Stimulated activated naive B cell treated with anti-CD40 and anti-IgM and Interleukin-4, amounts not matched to agents 10 μg/mL and 1 μg/mL and 100 μg/mL, for 72 hours (primary cell): ENCODE results near the gene OR4D10.
"Not testable (repeated sequence)": the region's sequence is repeated elsewhere in the genome, so short reads cannot be mapped to it uniquely, and the experiment has no call there.

ENCODE experiments used
- ATAC-seq, 2 donors: fragments of 150-1000 bp; cut with Tn5 transposase; replicated peaks; 2 replicates each; pipeline ENCODE4 v1.10.0; 2021; ENCODE audit warnings: moderate library complexity in 1 of 2
- DNase-seq: peaks from one replicate; pipeline ENCODE4 v3.0.0; 2021
- H3K27ac Mint-ChIP-seq: one replicate; pipeline ENCODE4 v1.8.0; 2022; ENCODE audit warnings: mild to moderate bottlenecking, mixed read lengths
- H3K27me3 Mint-ChIP-seq, 2 donors: one replicate each; pipeline ENCODE4 v1.8.0; 2022; ENCODE audit warnings: mixed read lengths in 2 of 2
- H3K36me3 Mint-ChIP-seq, 2 donors: one replicate each; pipeline ENCODE4 v1.8.0; 2022; ENCODE audit warnings: mixed read lengths in 2 of 2, mild to moderate bottlenecking in 1 of 2
- H3K4me1 Mint-ChIP-seq, 2 donors: one replicate each; pipeline ENCODE4 v1.8.0; 2022; ENCODE audit warnings: mixed read lengths in 2 of 2, mild to moderate bottlenecking in 1 of 2
- H3K4me3 Mint-ChIP-seq, 2 donors: one replicate each; pipeline ENCODE4 v1.8.0; 2022; ENCODE audit warnings: mild to moderate bottlenecking in 2 of 2, mixed read lengths in 2 of 2, moderate library complexity in 1 of 2
- H3K9me3 Mint-ChIP-seq, 2 donors: one replicate each; pipeline ENCODE4 v1.8.0; 2022; ENCODE audit warnings: mixed read lengths in 2 of 2, mild to moderate bottlenecking in 1 of 2

Gene OR4D10

GRCh38 chr11:59473015-59473414 lies at the start of gene OR4D10:
OR4D10 (plus strand) TSS chr11:59473315; CDS start chr11:59477430, 4,115 bp downstream.
- ATAC-seq, result no peak
- Mint-ChIP-seq H3K27me3 (peaks cover 6 to 25% of the 10 kb centered on the region in 2 donors), H3K4me1 (peaks cover 10 to 12% of the 10 kb centered on the region in 2 donors), H3K9me3 (no peaks in the 10 kb centered on the region), H3K36me3 (no peaks in the 10 kb centered on the region), H3K4me3 (no peak within 1 kb of the TSS), H3K27ac (no peak within 1 kb of the TSS)
- DNase-seq, result no peak

- no peak for ATAC-seq
- no peak overlapping the region for H3K27ac Mint-ChIP-seq
- no peak for DNase-seq
- no peak overlapping the region for H3K4me3 Mint-ChIP-seq
- H3K9me3 Mint-ChIP-seq, result peaks cover 1 to 5% of the 10 kb centered on the region in 2 donors
- H3K27me3 Mint-ChIP-seq, result no peaks in the 10 kb centered on the region
- H3K36me3 Mint-ChIP-seq, result peaks cover 0 to 5% of the 10 kb centered on the region in 2 donors
- H3K4me1 Mint-ChIP-seq, result peaks cover 8 to 10% of the 10 kb centered on the region in 2 donors
Measured at GRCh38 chr11:59423835-59424234, 49.3 kb upstream of the OR4D10 start.

GRCh38 chr11:59425131-59425530 lies 48.0 kb upstream of the OR4D10 start:
- peaks cover 0 to 3% of the 10 kb centered on the region in 2 donors for H3K27me3 Mint-ChIP-seq
- no peak overlapping the region for H3K27ac Mint-ChIP-seq
- H3K36me3 Mint-ChIP-seq, result peaks cover 0 to 5% of the 10 kb centered on the region in 2 donors
- peaks cover 8 to 11% of the 10 kb centered on the region in 2 donors for H3K4me1 Mint-ChIP-seq
- no peak overlapping the region for H3K4me3 Mint-ChIP-seq
- H3K9me3 Mint-ChIP-seq, result peaks cover 1 to 5% of the 10 kb centered on the region in 2 donors
- DNase-seq (no peak), ATAC-seq (no peak)

- H3K27me3 Mint-ChIP-seq, result peaks cover 0 to 4% of the 10 kb centered on the region in 2 donors
- no peak within 1 kb of the TSS for H3K4me3 Mint-ChIP-seq
- DNase-seq, result no peak
- no peaks in the 10 kb centered on the region for H3K9me3 Mint-ChIP-seq
- ATAC-seq, result no peak
- peaks cover 8% of the 10 kb centered on the region in 2 donors for H3K4me1 Mint-ChIP-seq
- H3K36me3 Mint-ChIP-seq, result no peaks in the 10 kb centered on the region
- H3K27ac Mint-ChIP-seq, result no peak within 1 kb of the TSS
Measured at GRCh38 chr11:59426361-59427067, 46.6 kb upstream of the OR4D10 start, which contains the start of gene OR5A2. OR5A2 (minus strand) TSS chr11:59426413; CDS start chr11:59422953, 3,460 bp downstream.

GRCh38 chr11:59427068-59427382 lies 46.1 kb upstream of the OR4D10 start:
- Mint-ChIP-seq H3K27ac (no peak overlapping the region), H3K4me1 (peaks cover 7 to 8% of the 10 kb centered on the region in 2 donors), H3K4me3 (no peak overlapping the region), H3K9me3 (no peaks in the 10 kb centered on the region), H3K36me3 (no peaks in the 10 kb centered on the region), H3K27me3 (peaks cover 3 to 7% of the 10 kb centered on the region in 2 donors)
- DNase-seq (no peak), ATAC-seq (no peak)

GRCh38 chr11:59429924-59430516 lies 43.1 kb upstream of the OR4D10 start:
- no peak overlapping the region for H3K4me3 Mint-ChIP-seq
- no peaks in the 10 kb centered on the region for H3K9me3 Mint-ChIP-seq
- DNase-seq, result peak; percentile 57
- ATAC-seq, result peak; percentile 82 to 83
- peaks cover 0 to 1% of the 10 kb centered on the region in 2 donors for H3K4me1 Mint-ChIP-seq
- H3K36me3 Mint-ChIP-seq, result no peaks in the 10 kb centered on the region
- peaks cover 5 to 9% of the 10 kb centered on the region in 2 donors for H3K27me3 Mint-ChIP-seq
- H3K27ac Mint-ChIP-seq, result no peak overlapping the region

GRCh38 chr11:59436169-59436568 lies 36.9 kb upstream of the OR4D10 start, which contains the start of gene OR5A1:
OR5A1 (plus strand) TSS chr11:59436469; CDS start chr11:59443169, 6,700 bp downstream.
- Mint-ChIP-seq H3K36me3 (no peaks in the 10 kb centered on the region), H3K27ac (no peak within 1 kb of the TSS), H3K4me3 (no peak within 1 kb of the TSS), H3K27me3 (peaks cover 5% of the 10 kb centered on the region in 2 donors), H3K9me3 (no peaks in the 10 kb centered on the region), H3K4me1 (no peaks in the 10 kb centered on the region)
- no peak for DNase-seq
- no peak for ATAC-seq

GRCh38 chr11:59437770-59438169 lies 35.3 kb upstream of the OR4D10 start:
- Mint-ChIP-seq H3K4me1 (no peaks in the 10 kb centered on the region), H3K36me3 (no peaks in the 10 kb centered on the region), H3K9me3 (no peaks in the 10 kb centered on the region), H3K27ac (no peak overlapping the region), H3K4me3 (no peak overlapping the region), H3K27me3 (no peaks in the 10 kb centered on the region)
- ATAC-seq (no peak), DNase-seq (no peak)

GRCh38 chr11:59445624-59446023 lies 27.5 kb upstream of the OR4D10 start:
- not testable (repeated sequence) for H3K27me3 Mint-ChIP-seq, H3K4me1 Mint-ChIP-seq, ATAC-seq

GRCh38 chr11:59448484-59448883 lies 24.6 kb upstream of the OR4D10 start:
- ATAC-seq, result no peak
- DNase-seq, result no peak
- Mint-ChIP-seq H3K36me3 (peaks cover 4 to 5% of the 10 kb centered on the region in 2 donors), H3K27me3 (peaks cover 5% of the 10 kb centered on the region in 2 donors), H3K4me3 (no peak overlapping the region), H3K9me3 (peaks cover 6 to 9% of the 10 kb centered on the region in 2 donors), H3K27ac (no peak overlapping the region), H3K4me1 (no peaks in the 10 kb centered on the region)

More at GRCh38 chr11:59445624-59446023, 27.5 kb upstream of the OR4D10 start:
- not testable (repeated sequence) for H3K9me3 Mint-ChIP-seq, DNase-seq, H3K27ac Mint-ChIP-seq, H3K4me3 Mint-ChIP-seq, H3K36me3 Mint-ChIP-seq

- Mint-ChIP-seq H3K36me3 (no peaks in the 10 kb centered on the region), H3K27ac (no peak within 1 kb of the TSS), H3K9me3 (peaks cover 0 to 1% of the 10 kb centered on the region in 2 donors), H3K27me3 (peaks cover 10 to 24% of the 10 kb centered on the region in 2 donors), H3K4me3 (no peak within 1 kb of the TSS), H3K4me1 (no peaks in the 10 kb centered on the region)
- ATAC-seq (no peak), DNase-seq (no peak)
Measured at GRCh38 chr11:59456661-59457060, 16.5 kb upstream of the OR4D10 start, which contains the start of gene OR4D6. OR4D6 (plus strand) TSS chr11:59456961; CDS start chr11:59456961, 0 bp downstream.

- DNase-seq, result no peak
- H3K27ac Mint-ChIP-seq, result no peak overlapping the region
- H3K36me3 Mint-ChIP-seq, result no peaks in the 10 kb centered on the region
- no peaks in the 10 kb centered on the region for H3K9me3 Mint-ChIP-seq
- ATAC-seq, result no peak
- H3K27me3 Mint-ChIP-seq, result peaks cover 22 to 31% of the 10 kb centered on the region in 2 donors
- peaks cover 0 to 6% of the 10 kb centered on the region in 2 donors for H3K4me1 Mint-ChIP-seq
- no peak overlapping the region for H3K4me3 Mint-ChIP-seq
Measured at GRCh38 chr11:59459916-59460315, 13.2 kb upstream of the OR4D10 start.

- Mint-ChIP-seq H3K27me3 (peaks cover 17 to 41% of the 10 kb centered on the region in 2 donors), H3K36me3 (no peaks in the 10 kb centered on the region), H3K27ac (no peak overlapping the region), H3K4me3 (no peak overlapping the region), H3K4me1 (peaks cover 0 to 6% of the 10 kb centered on the region in 2 donors), H3K9me3 (no peaks in the 10 kb centered on the region)
- no peak for DNase-seq
- ATAC-seq, result no peak
Measured at GRCh38 chr11:59463190-59463641, 9.9 kb upstream of the OR4D10 start.

- Mint-ChIP-seq H3K4me1 (peaks cover 10 to 12% of the 10 kb centered on the region in 2 donors), H3K9me3 (no peaks in the 10 kb centered on the region), H3K36me3 (no peaks in the 10 kb centered on the region), H3K4me3 (no peak overlapping the region), H3K27ac (no peak overlapping the region), H3K27me3 (peaks cover 0 to 17% of the 10 kb centered on the region in 2 donors)
- DNase-seq, result no peak
- ATAC-seq, result no peak
Measured at GRCh38 chr11:59475176-59475575, 2.1 kb downstream of the OR4D10 start.

- no peak overlapping the region for H3K27ac Mint-ChIP-seq
- H3K9me3 Mint-ChIP-seq, result no peaks in the 10 kb centered on the region
- H3K4me3 Mint-ChIP-seq, result no peak overlapping the region
- peaks cover 0 to 8% of the 10 kb centered on the region in 2 donors for H3K27me3 Mint-ChIP-seq
- peaks cover 10 to 12% of the 10 kb centered on the region in 2 donors for H3K4me1 Mint-ChIP-seq
- DNase-seq (no peak), ATAC-seq (no peak)
- no peaks in the 10 kb centered on the region for H3K36me3 Mint-ChIP-seq
Measured at GRCh38 chr11:59479906-59480305, 6.8 kb downstream of the OR4D10 start.
